OCI-LY7 (cell line): ENCODE data around the gene ATP5F1B.

Experiments used
- EZH2phosphoT487 ChIP-seq: fragments of 200-600 bp; sonication (generic); IDR thresholded peaks from 2 replicates; pipeline ENCODE4 v1.6.1; 2018; ENCODE audit warnings: low read depth, borderline replicate concordance, mild to moderate bottlenecking, mixed run types, antibody characterized with exemption, low read length, moderate library complexity, mixed read lengths
- TF ChIP-seq, protein P1 (sequence below): fragments of 200-600 bp; sonication (generic); conservative IDR thresholded peaks from 2 replicates; pipeline ENCODE4 v1.5.1; 2014; ENCODE audit warnings: mild to moderate bottlenecking, antibody characterized with exemption, low read length, moderate library complexity, mixed read lengths

GRCh38 chr12:56645201-56645716, 525 bp downstream of the ATP5F1B start:
- TF ChIP-seq, protein P1, sequence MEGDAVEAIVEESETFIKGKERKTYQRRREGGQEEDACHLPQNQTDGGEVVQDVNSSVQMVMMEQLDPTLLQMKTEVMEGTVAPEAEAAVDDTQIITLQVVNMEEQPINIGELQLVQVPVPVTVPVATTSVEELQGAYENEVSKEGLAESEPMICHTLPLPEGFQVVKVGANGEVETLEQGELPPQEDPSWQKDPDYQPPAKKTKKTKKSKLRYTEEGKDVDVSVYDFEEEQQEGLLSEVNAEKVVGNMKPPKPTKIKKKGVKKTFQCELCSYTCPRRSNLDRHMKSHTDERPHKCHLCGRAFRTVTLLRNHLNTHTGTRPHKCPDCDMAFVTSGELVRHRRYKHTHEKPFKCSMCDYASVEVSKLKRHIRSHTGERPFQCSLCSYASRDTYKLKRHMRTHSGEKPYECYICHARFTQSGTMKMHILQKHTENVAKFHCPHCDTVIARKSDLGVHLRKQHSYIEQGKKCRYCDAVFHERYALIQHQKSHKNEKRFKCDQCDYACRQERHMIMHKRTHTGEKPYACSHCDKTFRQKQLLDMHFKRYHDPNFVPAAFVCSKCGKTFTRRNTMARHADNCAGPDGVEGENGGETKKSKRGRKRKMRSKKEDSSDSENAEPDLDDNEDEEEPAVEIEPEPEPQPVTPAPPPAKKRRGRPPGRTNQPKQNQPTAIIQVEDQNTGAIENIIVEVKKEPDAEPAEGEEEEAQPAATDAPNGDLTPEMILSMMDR, result no peak
- TF ChIP-seq EZH2phosphoT487, result no peak
